Measurements from ENCODE around the gene DBP.

DNA sequence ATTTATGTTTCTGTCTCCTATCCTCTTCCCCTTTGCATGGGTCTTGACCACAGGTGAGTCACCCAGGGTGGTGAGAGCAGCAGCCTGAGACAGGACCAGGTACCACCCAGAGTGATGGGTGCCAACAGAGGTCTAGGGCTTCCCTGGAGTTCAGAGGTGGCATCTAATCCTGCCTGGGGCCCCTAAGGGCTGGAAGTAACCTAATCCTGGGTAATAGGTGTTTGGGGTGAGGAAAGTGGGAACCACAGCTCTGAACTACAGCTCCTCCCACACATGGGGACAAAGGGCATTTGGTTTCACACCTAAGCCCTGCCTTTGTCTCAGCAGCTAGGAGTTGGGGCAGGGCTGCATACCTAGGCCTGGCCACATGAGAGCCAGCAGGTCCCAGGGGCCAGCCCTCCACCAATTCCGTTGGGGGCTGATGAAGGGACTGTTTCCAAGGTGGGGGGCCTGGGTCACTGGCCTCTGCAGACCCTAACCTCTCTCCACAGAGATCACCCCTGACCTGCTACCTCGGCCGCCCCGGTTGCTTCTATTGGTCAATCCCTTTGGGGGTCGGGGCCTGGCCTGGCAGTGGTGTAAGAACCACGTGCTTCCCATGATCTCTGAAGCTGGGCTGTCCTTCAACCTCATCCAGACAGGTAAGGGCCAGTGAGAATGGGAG lies 9.8 kb downstream of the DBP start:
- no peak for TF ChIP-seq EZH2phosphoT487 (conservative IDR thresholded peaks at IDR 0.05; ENCODE audit: low read length)
- TF ChIP-seq, protein P1, sequence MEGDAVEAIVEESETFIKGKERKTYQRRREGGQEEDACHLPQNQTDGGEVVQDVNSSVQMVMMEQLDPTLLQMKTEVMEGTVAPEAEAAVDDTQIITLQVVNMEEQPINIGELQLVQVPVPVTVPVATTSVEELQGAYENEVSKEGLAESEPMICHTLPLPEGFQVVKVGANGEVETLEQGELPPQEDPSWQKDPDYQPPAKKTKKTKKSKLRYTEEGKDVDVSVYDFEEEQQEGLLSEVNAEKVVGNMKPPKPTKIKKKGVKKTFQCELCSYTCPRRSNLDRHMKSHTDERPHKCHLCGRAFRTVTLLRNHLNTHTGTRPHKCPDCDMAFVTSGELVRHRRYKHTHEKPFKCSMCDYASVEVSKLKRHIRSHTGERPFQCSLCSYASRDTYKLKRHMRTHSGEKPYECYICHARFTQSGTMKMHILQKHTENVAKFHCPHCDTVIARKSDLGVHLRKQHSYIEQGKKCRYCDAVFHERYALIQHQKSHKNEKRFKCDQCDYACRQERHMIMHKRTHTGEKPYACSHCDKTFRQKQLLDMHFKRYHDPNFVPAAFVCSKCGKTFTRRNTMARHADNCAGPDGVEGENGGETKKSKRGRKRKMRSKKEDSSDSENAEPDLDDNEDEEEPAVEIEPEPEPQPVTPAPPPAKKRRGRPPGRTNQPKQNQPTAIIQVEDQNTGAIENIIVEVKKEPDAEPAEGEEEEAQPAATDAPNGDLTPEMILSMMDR (IDR thresholded peaks at IDR 0.05; ENCODE audit: insufficient read depth, low read length, poor library complexity, severe bottlenecking) = no peak
